H9 (cell line): Measurements from ENCODE around the gene IDH1. TPM values are rescaled to one million over a fixed set of nuclear protein-coding genes. Genes with fewer than 3 reads are reported as not detected.

Experiments used
- DNase-seq: peaks from one replicate; pipeline ENCODE4 v3.0.0-alpha.2; 2017
- H2AFZ ChIP-seq: one replicate; pipeline ENCODE4 v1.6.1; 2013; ENCODE audit warnings: mild to moderate bottlenecking, low read length, control low read depth, moderate library complexity
- H2AK5ac ChIP-seq: 2 replicates; pipeline ENCODE4 v1.6.1; 2013; ENCODE audit warnings: low read length, control low read depth, mixed read lengths; ENCODE audit not compliant: insufficient read length
- H2BK120ac ChIP-seq: one replicate; pipeline ENCODE4 v1.6.1; 2013; ENCODE audit warnings: low read depth, mild to moderate bottlenecking, low read length, control low read depth, inconsistent platforms; ENCODE audit not compliant: poor library complexity, severe bottlenecking
- H2BK12ac ChIP-seq: 2 replicates; pipeline ENCODE4 v1.6.1; 2013; ENCODE audit warnings: low read length, control low read depth, mixed read lengths, low read depth; ENCODE audit not compliant: insufficient read length
- H2BK15ac ChIP-seq: 2 replicates; pipeline ENCODE4 v1.6.1; 2013; ENCODE audit warnings: low read depth, low read length, control low read depth
- H2BK20ac ChIP-seq: one replicate; pipeline ENCODE4 v1.6.1; 2013; ENCODE audit warnings: low read depth, mild to moderate bottlenecking, low read length, control low read depth, inconsistent platforms; ENCODE audit not compliant: poor library complexity, severe bottlenecking
- H2BK5ac ChIP-seq: 2 replicates; pipeline ENCODE4 v1.6.1; 2013; ENCODE audit warnings: low read length, control low read depth, mixed read lengths; ENCODE audit not compliant: insufficient read length
- H3K14ac ChIP-seq: 2 replicates; pipeline ENCODE4 v1.6.1; 2013; ENCODE audit warnings: low read length, control low read depth; ENCODE audit not compliant: insufficient read depth
- H3K18ac ChIP-seq: 2 replicates; pipeline ENCODE4 v1.6.1; 2013; ENCODE audit warnings: low read depth, mild to moderate bottlenecking, mixed read lengths, low read length, control low read depth; ENCODE audit not compliant: insufficient read length
- H3K23ac ChIP-seq: 2 replicates; pipeline ENCODE4 v1.6.1; 2013; ENCODE audit warnings: low read length, control low read depth, mixed read lengths, low read depth; ENCODE audit not compliant: insufficient read length
- H3K23me2 ChIP-seq: 2 replicates; pipeline ENCODE4 v1.6.1; 2013; ENCODE audit warnings: low read depth, mild to moderate bottlenecking, mixed read lengths, low read length, control low read depth; ENCODE audit not compliant: insufficient read length, poor library complexity, severe bottlenecking
- H3K27ac ChIP-seq: 2 replicates; pipeline ENCODE4 v1.5.1; 2013; ENCODE audit warnings: low read length, control low read depth, mixed read lengths, low read depth; ENCODE audit not compliant: insufficient read length
- H3K27me3 ChIP-seq: 2 replicates; pipeline ENCODE4 v1.6.1; 2013; ENCODE audit warnings: low read length, control low read depth, inconsistent platforms; ENCODE audit not compliant: insufficient read depth
- H3K4ac ChIP-seq: 2 replicates; pipeline ENCODE4 v1.6.1; 2013; ENCODE audit warnings: low read depth, mild to moderate bottlenecking, control low read depth, inconsistent platforms, low read length, moderate library complexity
- H3K4me1 ChIP-seq: 2 replicates; pipeline ENCODE4 v1.6.1; 2013; ENCODE audit warnings: low read length, control low read depth, inconsistent platforms; ENCODE audit not compliant: insufficient read depth
- H3K4me2 ChIP-seq: 2 replicates; pipeline ENCODE4 v1.6.1; 2013; ENCODE audit warnings: low read length, control low read depth, mixed read lengths; ENCODE audit not compliant: insufficient read length, insufficient read depth
- H3K56ac ChIP-seq: 2 replicates; pipeline ENCODE4 v1.6.1; 2013; ENCODE audit warnings: low read depth, mild to moderate bottlenecking, mixed read lengths, low read length, control low read depth; ENCODE audit not compliant: insufficient read length
- H3K79me1 ChIP-seq: 2 replicates; pipeline ENCODE4 v1.6.1; 2013; ENCODE audit warnings: low read depth, mild to moderate bottlenecking, moderate library complexity, low read length, control low read depth, inconsistent platforms; ENCODE audit not compliant: insufficient read depth, poor library complexity, severe bottlenecking
- H3K79me2 ChIP-seq: 2 replicates; pipeline ENCODE4 v1.6.1; 2013; ENCODE audit warnings: low read length, control low read depth, inconsistent platforms; ENCODE audit not compliant: insufficient read depth
- H3K9ac ChIP-seq: 2 replicates; pipeline ENCODE4 v1.6.1; 2013; ENCODE audit warnings: low read length, control low read depth, mixed read lengths; ENCODE audit not compliant: insufficient read length; ENCODE audit errors: extremely low read depth
- H3K9me3 ChIP-seq: one replicate; pipeline ENCODE4 v1.6.1; 2013; ENCODE audit warnings: low read depth, low read length, inconsistent platforms; ENCODE audit not compliant: control insufficient read depth
- H3T11ph ChIP-seq: one replicate; pipeline ENCODE4 v1.6.1; 2013; ENCODE audit warnings: mild to moderate bottlenecking, low read length, control low read depth, inconsistent platforms
- H4K20me1 ChIP-seq: one replicate; pipeline ENCODE4 v1.6.1; 2013; ENCODE audit not compliant: control insufficient read depth, insufficient read length, insufficient read depth
- H4K5ac ChIP-seq: 2 replicates; pipeline ENCODE4 v1.6.1; 2013; ENCODE audit warnings: low read depth, mild to moderate bottlenecking, mixed read lengths, low read length, control low read depth; ENCODE audit not compliant: insufficient read length
- H4K8ac ChIP-seq: replicated peaks from 2 replicates; pipeline ENCODE4 v1.6.1; 2013; ENCODE audit warnings: low read length, control low read depth, mixed read lengths, low read depth; ENCODE audit not compliant: insufficient read length
- H4K91ac ChIP-seq: 2 replicates; pipeline ENCODE4 v1.6.1; 2013; ENCODE audit warnings: low read depth, mild to moderate bottlenecking, moderate library complexity, mixed read lengths, low read length, control low read depth; ENCODE audit not compliant: insufficient read length
- H3K27ac Mint-ChIP-seq, 3 experiments: 2 replicates in 2 of 3; 3 replicates in 1 of 3; pipeline ENCODE4 v1.8.0; 2020 to 2021; ENCODE audit warnings: mixed read lengths in 3 of 3, mild to moderate bottlenecking in 1 of 3, moderate library complexity in 1 of 3
- H3K27me3 Mint-ChIP-seq: 2 replicates; pipeline ENCODE4 v1.8.0; 2021; ENCODE audit warnings: low read depth, mild to moderate bottlenecking, moderate library complexity, mixed read lengths
- H3K36me3 Mint-ChIP-seq, 3 experiments: 2 replicates in 2 of 3; 3 replicates in 1 of 3; pipeline ENCODE4 v1.8.0; 2020 to 2021; ENCODE audit warnings: low read depth in 3 of 3, mixed read lengths in 3 of 3; ENCODE audit not compliant: insufficient read depth in 1 of 3
- H3K4me1 Mint-ChIP-seq, 2 experiments: 2 replicates each; pipeline ENCODE4 v1.8.0; 2020; ENCODE audit warnings: mixed read lengths in 2 of 2
- H3K4me3 Mint-ChIP-seq, 2 experiments: 2 replicates in 1 of 2; 3 replicates in 1 of 2; pipeline ENCODE4 v1.8.0; 2020 to 2021; ENCODE audit warnings: mild to moderate bottlenecking in 2 of 2, mixed read lengths in 2 of 2, moderate library complexity in 1 of 2
- H3K9me3 Mint-ChIP-seq, 2 experiments: 2 replicates in 1 of 2; 3 replicates in 1 of 2; pipeline ENCODE4 v1.8.0; 2020; ENCODE audit warnings: mild to moderate bottlenecking in 2 of 2, mixed read lengths in 2 of 2, moderate library complexity in 1 of 2
- WGBS: extraction: QIAGEN DNeasy Blood & Tissue Kit; methylation state at CpG from one replicate; pipeline ENCODE4 v1.1.7; 2013; ENCODE audit warnings: missing lambda C conversion rate, low lambda C conversion rate, mixed read lengths; ENCODE audit not compliant: insufficient read length; ENCODE audit errors: extremely low coverage; 5-methylcytosine and 5-hydroxymethylcytosine counted together
- total RNA-seq: library from RNA; stranded (reverse); gene quantifications from 2 replicates; pipeline ENCODE4 v1.2.1, GENCODE V29; 2021
- TF ChIP-seq, protein P1 (sequence below): fragments of 200-600 bp; sonication (generic); conservative IDR thresholded peaks from 3 replicates; pipeline ENCODE4 v1.8.0; 2021; ENCODE audit warnings: antibody characterized with exemption, mild to moderate bottlenecking

The IDH1 gene
- total RNA-seq, 1 experiment from 2014 or later: 234 TPM

DNA sequence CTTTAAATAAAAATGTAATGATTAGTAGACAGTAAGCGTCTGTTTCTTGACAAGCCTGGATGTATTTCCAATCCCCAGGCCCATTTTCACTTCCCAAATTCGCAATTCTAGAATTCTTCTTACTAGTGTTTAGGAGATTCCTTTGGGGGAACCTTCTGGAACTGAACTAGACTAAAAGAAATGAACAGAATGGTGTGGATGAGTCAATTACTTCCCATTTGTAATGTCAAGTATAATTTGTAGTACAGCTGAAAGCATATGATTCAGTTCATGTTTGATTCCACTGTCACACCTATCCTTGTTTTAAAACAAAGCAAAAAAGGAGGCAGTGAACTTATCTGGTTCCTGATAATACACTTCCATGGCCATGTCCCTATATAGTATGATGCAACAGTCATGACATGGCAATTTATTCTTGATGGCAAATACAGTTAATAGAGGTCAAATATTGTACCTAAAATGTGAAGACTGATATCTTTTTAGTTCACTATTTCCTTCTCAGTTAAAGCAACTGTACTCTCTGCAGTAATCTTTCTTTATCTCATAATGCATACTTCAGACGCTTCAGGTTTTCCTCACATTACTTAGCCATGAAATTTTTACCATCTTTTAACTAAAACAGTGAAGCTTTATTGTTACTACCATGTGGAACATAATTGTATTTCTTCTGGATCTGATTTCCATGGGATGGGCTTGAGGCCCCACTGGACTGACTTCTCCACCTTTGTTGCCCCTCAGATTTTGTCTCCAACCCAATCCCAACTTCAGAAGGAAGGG, 2.0 kb downstream of the IDH1 start:
- no peak overlapping the region for H2BK5ac ChIP-seq
- no peak overlapping the region for H3K27ac ChIP-seq
- H2AFZ ChIP-seq: no peak overlapping the region
- H3T11ph ChIP-seq: no peak overlapping the region
- no peak overlapping the region for H3K4ac ChIP-seq
- Mint-ChIP-seq H3K9me3 (no peaks in the 10 kb centered on the region), H3K36me3 (peaks cover 43 to 59% (median 54%) of the 10 kb centered on the region in 3 experiments; a peak in 6 of 7 replicates), H3K27me3 (no peaks in the 10 kb centered on the region), H3K4me1 (peaks cover 43 to 49% of the 10 kb centered on the region in 2 experiments), H3K27ac (peak overlapping the region; percentile 19 to 85 (median 85); a peak in 6 of 7 replicates), H3K4me3 (peak overlapping the region; percentile 97 to 99)
- no peak overlapping the region for H4K8ac ChIP-seq
- H3K79me2 ChIP-seq: peaks cover 11% of the 10 kb centered on the region; the same call in 1 of the 2 replicates
- no peak overlapping the region for H2BK20ac ChIP-seq
- H4K20me1 ChIP-seq: no peaks in the 10 kb centered on the region
- no peak overlapping the region for H2BK12ac ChIP-seq
- peaks cover 6% of the 10 kb centered on the region for H3K23me2 ChIP-seq
- no peak overlapping the region for H2BK120ac ChIP-seq
- H4K91ac ChIP-seq: no peak overlapping the region
- H3K14ac ChIP-seq: no peak overlapping the region
- no peak overlapping the region for H3K56ac ChIP-seq
- no peak overlapping the region for H4K5ac ChIP-seq
- H3K9ac ChIP-seq: no peak overlapping the region
- no peak overlapping the region for H3K18ac ChIP-seq
- H3K4me1 ChIP-seq: peaks cover 2% of the 10 kb centered on the region; the same call in 1 of the 2 replicates
- H2BK15ac ChIP-seq: no peak overlapping the region
- TF ChIP-seq, protein P1, sequence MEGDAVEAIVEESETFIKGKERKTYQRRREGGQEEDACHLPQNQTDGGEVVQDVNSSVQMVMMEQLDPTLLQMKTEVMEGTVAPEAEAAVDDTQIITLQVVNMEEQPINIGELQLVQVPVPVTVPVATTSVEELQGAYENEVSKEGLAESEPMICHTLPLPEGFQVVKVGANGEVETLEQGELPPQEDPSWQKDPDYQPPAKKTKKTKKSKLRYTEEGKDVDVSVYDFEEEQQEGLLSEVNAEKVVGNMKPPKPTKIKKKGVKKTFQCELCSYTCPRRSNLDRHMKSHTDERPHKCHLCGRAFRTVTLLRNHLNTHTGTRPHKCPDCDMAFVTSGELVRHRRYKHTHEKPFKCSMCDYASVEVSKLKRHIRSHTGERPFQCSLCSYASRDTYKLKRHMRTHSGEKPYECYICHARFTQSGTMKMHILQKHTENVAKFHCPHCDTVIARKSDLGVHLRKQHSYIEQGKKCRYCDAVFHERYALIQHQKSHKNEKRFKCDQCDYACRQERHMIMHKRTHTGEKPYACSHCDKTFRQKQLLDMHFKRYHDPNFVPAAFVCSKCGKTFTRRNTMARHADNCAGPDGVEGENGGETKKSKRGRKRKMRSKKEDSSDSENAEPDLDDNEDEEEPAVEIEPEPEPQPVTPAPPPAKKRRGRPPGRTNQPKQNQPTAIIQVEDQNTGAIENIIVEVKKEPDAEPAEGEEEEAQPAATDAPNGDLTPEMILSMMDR: no peak
- no peaks in the 10 kb centered on the region for H3K27me3 ChIP-seq
- no peak overlapping the region for H2AK5ac ChIP-seq
- WGBS: no CpG with 5 or more reads among the region's 3 CpGs
- no peak overlapping the region for H3K23ac ChIP-seq
- H3K79me1 ChIP-seq: peaks cover 7% of the 10 kb centered on the region
- H3K4me2 ChIP-seq: peak overlapping the region; percentile 79
- H3K9me3 ChIP-seq: no peaks in the 10 kb centered on the region
- no peak for DNase-seq
